Stimulated activated CD4-positive, alpha-beta T cell treated with anti-CD3 and anti-CD28 coated beads, Interleukin-4, amount 100 ng/mL, for 48 hours (primary cell): ENCODE data around the gene C7orf57.
A peak's percentile ranks its signal among the peaks of the same experiment; 100 is the strongest.
"Not testable (repeated sequence)": the region's sequence is repeated elsewhere in the genome, so short reads cannot be mapped to it uniquely, and the experiment has no call there.

Experiments
- DNase-seq, 2 donors: peaks; one replicate each; pipeline ENCODE4 v3.0.0-alpha.2; 2020; ENCODE audit warnings: low read depth in 2 of 2

Gene C7orf57

GRCh38 chr7:48035301-48035966, at the start of gene C7orf57:
TSS of gene C7orf57 (plus strand) at chr7:48035543. CDS start at chr7:48036309, 766 bp downstream.
- peak; percentile 78 to 87 for DNase-seq

GRCh38 chr7:47988496-47989386, 46.6 kb upstream of the C7orf57 start:
- no peak for DNase-seq

- not testable (repeated sequence) for DNase-seq
Measured at GRCh38 chr7:47989607-47990400, 45.5 kb upstream of the C7orf57 start.

GRCh38 chr7:47990592-47990991, 44.8 kb upstream of the C7orf57 start:
- DNase-seq = no peak

- no peak for DNase-seq
Measured at GRCh38 chr7:47991270-47991669, 44.1 kb upstream of the C7orf57 start.

- peak; percentile 69 to 84 for DNase-seq
Measured at GRCh38 chr7:47991741-47992311, 43.5 kb upstream of the C7orf57 start.

- no peak for DNase-seq
Measured at GRCh38 chr7:47992446-47992845, 42.9 kb upstream of the C7orf57 start.

GRCh38 chr7:47999413-47999812, 35.9 kb upstream of the C7orf57 start:
- DNase-seq = no peak

GRCh38 chr7:48000164-48000563, 35.2 kb upstream of the C7orf57 start:
- DNase-seq = not testable (repeated sequence)

GRCh38 chr7:48004032-48004431, 31.3 kb upstream of the C7orf57 start:
- DNase-seq = no peak

GRCh38 chr7:48004638-48005037, 30.7 kb upstream of the C7orf57 start:
- DNase-seq = no peak

- no peak for DNase-seq
Measured at GRCh38 chr7:48006866-48007265, 28.5 kb upstream of the C7orf57 start.

GRCh38 chr7:48009257-48009656, 26.1 kb upstream of the C7orf57 start:
- no peak for DNase-seq

GRCh38 chr7:48009954-48010353, 25.4 kb upstream of the C7orf57 start:
- DNase-seq = no peak

- DNase-seq = no peak
Measured at GRCh38 chr7:48011323-48011722, 24.0 kb upstream of the C7orf57 start.

- no peak for DNase-seq
Measured at GRCh38 chr7:48011951-48012350, 23.4 kb upstream of the C7orf57 start.

- no peak for DNase-seq
Measured at GRCh38 chr7:48016641-48017040, 18.7 kb upstream of the C7orf57 start.

GRCh38 chr7:48017674-48018073, 17.7 kb upstream of the C7orf57 start:
- no peak for DNase-seq

- no peak for DNase-seq
Measured at GRCh38 chr7:48025624-48026023, 9.7 kb upstream of the C7orf57 start.

GRCh38 chr7:48028938-48029337, 6.4 kb upstream of the C7orf57 start, which contains the start of gene SUN3:
TSS of gene SUN3 (minus strand) at chr7:48029107. CDS start at chr7:48028938, 169 bp downstream.
- no peak for DNase-seq

- no peak for DNase-seq
Measured at GRCh38 chr7:48031111-48031510, 4.2 kb upstream of the C7orf57 start.

- DNase-seq = no peak
Measured at GRCh38 chr7:48033922-48034321, 1.4 kb upstream of the C7orf57 start.
